A549 (cell line): Measurements from ENCODE around the gene RETREG1.

ENCODE experiments used
- CHD4 ChIP-seq: fragments of 200-600 bp; sonication (generic); IDR thresholded peaks from 2 replicates; pipeline ENCODE4 v1.6.1; 2016; ENCODE audit warnings: antibody characterized with exemption, mild to moderate bottlenecking, borderline replicate concordance
- CTCF ChIP-seq: fragments of >200 bp; sonication (Bioruptor Twin); formaldehyde crosslinking; IDR thresholded peaks from 3 replicates; pipeline ENCODE4 v1.5.1; 2016
- ELK1 ChIP-seq: fragments of 150-350 bp; IDR thresholded peaks from 2 replicates; pipeline ENCODE4 v1.6.1; 2014; ENCODE audit warnings: low read depth, mild to moderate bottlenecking, low read length
- EP300 ChIP-seq, 2 experiments: fragments of >200 bp; sonication (Bioruptor Twin); formaldehyde crosslinking; IDR thresholded peaks; 2 replicates in 1 of 2; 3 replicates in 1 of 2; pipeline ENCODE4 v1.6.1; 2016 to 2017
- GATA3 ChIP-seq: IDR thresholded peaks from 2 replicates; pipeline ENCODE4 v1.6.1; 2012; ENCODE audit warnings: borderline replicate concordance
- JUN ChIP-seq, 2 experiments: fragments of >200 bp; sonication (Bioruptor Twin); formaldehyde crosslinking; IDR thresholded peaks; 2 replicates in 1 of 2; 3 replicates in 1 of 2; pipeline ENCODE4 v1.6.1; 2016 to 2017
- KDM1A ChIP-seq: fragments of 200-600 bp; sonication (generic); IDR thresholded peaks from 2 replicates; pipeline ENCODE4 v1.6.1; 2016; ENCODE audit warnings: low read depth, mild to moderate bottlenecking
- NPAS2 ChIP-seq: fragments of 250-450 bp; sonication (Bioruptor Pico); IDR thresholded peaks from 2 replicates; pipeline ENCODE4 v1.8.0; 2022; ENCODE audit warnings: mild to moderate bottlenecking, moderate library complexity, borderline replicate concordance
- POLR2A ChIP-seq: IDR thresholded peaks from 2 replicates; pipeline ENCODE4 v1.6.1; 2012; ENCODE audit warnings: mild to moderate bottlenecking, low read length
- POLR2AphosphoS2 ChIP-seq: conservative IDR thresholded peaks from 2 replicates; pipeline ENCODE4 v1.6.1; 2012; ENCODE audit warnings: low read length, improper control_type of control experiment, inconsistent platforms
- TP53 ChIP-seq: fragments of 250-450 bp; sonication (Bioruptor Pico); IDR thresholded peaks from 2 replicates; pipeline ENCODE4 v1.5.0; 2021; ENCODE audit warnings: mild to moderate bottlenecking, moderate library complexity
- USF2 ChIP-seq: fragments of 450-650 bp; IDR thresholded peaks from 2 replicates; pipeline ENCODE4 v1.6.1; 2014; ENCODE audit warnings: antibody characterized with exemption

GRCh38 chr5:16547200-16547842 is 69.5 kb downstream of the RETREG1 start:
- TF ChIP-seq ELK1, result no peak
- no peak for TF ChIP-seq KDM1A
- no peak for TF ChIP-seq CTCF
- TF ChIP-seq POLR2AphosphoS2, result no peak
- no peak for TF ChIP-seq USF2
- TF ChIP-seq TP53 (CRISPR knock-in tag), result no peak
- TF ChIP-seq NPAS2 (CRISPR knock-in tag), result no peak
- TF ChIP-seq GATA3, result no peak
- TF ChIP-seq JUN (IDR thresholded peaks at IDR 0.05), result no peak
- no peak for TF ChIP-seq EP300 (IDR thresholded peaks at IDR 0.05)
- TF ChIP-seq CHD4, result no peak
- no peak for TF ChIP-seq POLR2A
